Measurements from ENCODE around the gene KLF5.

The KLF5 gene

DNA sequence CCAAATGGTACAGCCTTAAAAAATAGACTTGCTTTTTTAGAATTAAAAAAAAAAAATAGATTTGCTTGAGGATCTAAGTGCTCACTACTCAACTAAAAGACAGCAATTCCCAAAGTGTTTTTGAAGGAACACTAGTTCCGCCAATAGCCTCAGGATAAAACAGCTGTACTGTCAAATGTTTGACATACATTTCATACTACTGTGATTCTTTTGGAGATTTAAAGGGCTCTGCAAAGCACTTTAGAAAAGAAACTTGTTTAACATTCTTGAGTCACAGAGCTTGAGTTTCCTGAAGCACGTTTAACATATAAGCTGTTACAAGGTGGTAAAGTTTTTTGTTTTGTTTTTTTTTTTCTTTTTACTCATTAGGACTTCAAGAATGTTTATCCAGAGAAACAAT lies 23.1 kb upstream of the KLF5 start:
- TF ChIP-seq, protein P1, sequence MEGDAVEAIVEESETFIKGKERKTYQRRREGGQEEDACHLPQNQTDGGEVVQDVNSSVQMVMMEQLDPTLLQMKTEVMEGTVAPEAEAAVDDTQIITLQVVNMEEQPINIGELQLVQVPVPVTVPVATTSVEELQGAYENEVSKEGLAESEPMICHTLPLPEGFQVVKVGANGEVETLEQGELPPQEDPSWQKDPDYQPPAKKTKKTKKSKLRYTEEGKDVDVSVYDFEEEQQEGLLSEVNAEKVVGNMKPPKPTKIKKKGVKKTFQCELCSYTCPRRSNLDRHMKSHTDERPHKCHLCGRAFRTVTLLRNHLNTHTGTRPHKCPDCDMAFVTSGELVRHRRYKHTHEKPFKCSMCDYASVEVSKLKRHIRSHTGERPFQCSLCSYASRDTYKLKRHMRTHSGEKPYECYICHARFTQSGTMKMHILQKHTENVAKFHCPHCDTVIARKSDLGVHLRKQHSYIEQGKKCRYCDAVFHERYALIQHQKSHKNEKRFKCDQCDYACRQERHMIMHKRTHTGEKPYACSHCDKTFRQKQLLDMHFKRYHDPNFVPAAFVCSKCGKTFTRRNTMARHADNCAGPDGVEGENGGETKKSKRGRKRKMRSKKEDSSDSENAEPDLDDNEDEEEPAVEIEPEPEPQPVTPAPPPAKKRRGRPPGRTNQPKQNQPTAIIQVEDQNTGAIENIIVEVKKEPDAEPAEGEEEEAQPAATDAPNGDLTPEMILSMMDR (IDR thresholded peaks at IDR 0.05; ENCODE audit: control insufficient read depth, extremely low read depth, insufficient read depth) = no peak
- no peak overlapping the region for H3K4me3 ChIP-seq (ENCODE audit: low read depth, low read length)
- no peak for DNase-seq (ENCODE audit: low read depth)

DNA sequence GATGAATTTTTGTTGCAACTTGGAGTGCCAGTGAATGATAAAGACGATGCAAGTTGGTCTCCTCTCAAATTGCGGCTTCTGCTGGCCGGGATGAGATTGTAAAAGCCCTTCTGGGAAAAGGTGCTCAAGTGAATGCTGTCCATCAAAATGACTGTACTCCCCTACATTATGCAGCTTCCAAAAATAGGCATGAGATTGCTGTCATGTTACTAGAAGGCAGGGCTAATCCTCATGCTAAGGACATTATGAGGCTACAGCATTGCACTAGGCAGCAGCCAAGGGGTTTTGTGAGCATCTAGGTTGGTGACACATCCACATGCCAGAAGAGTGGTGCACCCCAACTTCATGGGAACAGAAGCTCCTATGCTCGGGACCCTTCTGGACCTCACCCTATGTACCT lies 22.2 kb upstream of the KLF5 start:
- TF ChIP-seq, protein P1 (IDR thresholded peaks at IDR 0.05; ENCODE audit: control insufficient read depth, extremely low read depth, insufficient read depth) = no peak
- H3K4me3 ChIP-seq (ENCODE audit: low read depth, low read length) = no peak overlapping the region
- no peak for DNase-seq (ENCODE audit: low read depth)

- DNase-seq (ENCODE audit: low read depth) = no peak
- H3K4me3 ChIP-seq (ENCODE audit: low read depth, low read length) = no peak overlapping the region
- TF ChIP-seq, protein P1 (IDR thresholded peaks at IDR 0.05; ENCODE audit: control insufficient read depth, extremely low read depth, insufficient read depth) = no peak
Measured at GRCh38 chr13:73038064-73038463, 20.7 kb upstream of the KLF5 start.

DNA sequence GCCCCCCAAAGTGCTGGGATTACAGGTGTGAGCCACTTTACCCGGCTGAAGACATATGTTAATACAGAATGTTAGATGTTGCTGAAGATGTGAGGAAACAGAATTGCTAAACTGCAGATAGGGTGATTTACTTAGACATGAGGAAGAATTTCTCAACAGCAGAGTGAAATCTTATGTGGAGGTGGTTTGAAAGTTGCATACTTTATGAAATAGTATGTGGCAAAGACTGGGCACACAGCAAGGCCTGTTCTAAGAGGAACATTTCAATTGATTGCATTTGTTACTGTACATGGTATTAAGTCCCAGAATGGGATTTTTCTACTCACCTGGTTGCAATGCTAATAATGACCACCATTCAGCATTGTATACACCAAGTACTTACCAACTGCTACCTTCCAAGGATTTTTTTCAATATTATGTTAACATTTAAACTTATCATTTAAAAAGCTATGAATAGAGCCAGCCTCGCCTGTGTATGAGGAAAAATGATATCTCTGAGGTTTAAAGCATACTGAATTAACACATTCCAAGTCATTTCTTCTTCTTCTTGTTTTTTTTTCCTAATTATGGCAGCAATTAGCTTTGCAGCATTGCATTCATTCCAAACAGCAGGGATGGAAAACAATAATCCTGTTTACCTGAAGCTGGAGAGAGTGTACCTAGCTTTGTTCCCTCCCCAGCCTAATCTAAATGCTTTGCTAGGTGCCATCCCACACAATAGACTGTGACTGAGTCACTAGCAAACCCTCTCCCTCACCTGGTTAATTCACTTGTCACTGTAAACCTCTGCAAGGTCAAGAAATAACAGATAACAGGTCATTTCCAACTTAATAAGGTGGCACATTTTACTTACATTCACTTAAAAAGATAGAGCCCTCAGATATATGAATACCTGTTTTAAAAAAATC lies 19.4 kb upstream of the KLF5 start:
- no peak for DNase-seq (ENCODE audit: low read depth)
- TF ChIP-seq, protein P1 (IDR thresholded peaks at IDR 0.05; ENCODE audit: control insufficient read depth, extremely low read depth, insufficient read depth) = no peak
- H3K4me3 ChIP-seq (ENCODE audit: low read depth, low read length) = no peak overlapping the region

- TF ChIP-seq, protein P1 (IDR thresholded peaks at IDR 0.05; ENCODE audit: control insufficient read depth, extremely low read depth, insufficient read depth) = no peak
- no peak overlapping the region for H3K4me3 ChIP-seq (ENCODE audit: low read depth, low read length)
- no peak for DNase-seq (ENCODE audit: low read depth)
Measured at GRCh38 chr13:73040484-73040883, 18.3 kb upstream of the KLF5 start.

DNA sequence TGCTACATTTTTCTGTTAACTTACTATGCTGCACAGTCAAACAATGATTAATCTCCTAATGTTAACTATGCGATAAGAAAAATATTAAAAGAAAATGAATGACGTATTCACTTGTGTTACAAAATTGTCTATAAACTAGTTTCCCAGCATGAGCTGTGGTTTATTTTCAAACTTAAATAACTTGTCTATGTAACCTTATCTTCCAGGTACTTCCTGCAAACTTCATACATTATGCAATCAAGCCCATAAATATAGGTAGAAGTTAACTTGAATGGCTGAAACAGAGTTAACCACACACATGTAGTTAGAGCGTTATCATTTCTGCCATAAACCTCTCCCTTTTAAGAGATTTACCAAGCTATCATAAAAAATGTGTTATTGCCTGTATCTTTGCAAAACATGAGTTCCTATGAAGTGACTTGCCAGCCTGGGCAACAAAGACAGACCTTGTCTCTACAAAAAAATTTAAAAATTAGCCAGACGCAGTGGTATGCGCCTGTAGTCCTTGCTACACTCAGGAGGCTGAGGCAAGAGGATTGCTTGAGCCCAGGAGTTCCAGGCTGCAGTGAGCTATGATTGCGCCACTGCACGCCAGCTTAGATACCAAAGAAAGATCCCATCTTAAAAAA lies 17.7 kb upstream of the KLF5 start:
- TF ChIP-seq, protein P1 (IDR thresholded peaks at IDR 0.05; ENCODE audit: control insufficient read depth, extremely low read depth, insufficient read depth) = no peak
- DNase-seq (ENCODE audit: low read depth) = no peak
- no peak overlapping the region for H3K4me3 ChIP-seq (ENCODE audit: low read depth, low read length)
